Activated naive CD4-positive, alpha-beta T cell treated with anti-CD3 and anti-CD28 coated beads, Interleukin-2, amount 10 ng/mL, durations not matched to agents 7 days and 5 days (primary cell): Measurements from ENCODE around the gene C9orf43.
"Not testable (repeated sequence)": the region's sequence is repeated elsewhere in the genome, so short reads cannot be mapped to it uniquely, and the experiment has no call there.

Source experiments
- CTCF ChIA-PET: fragments of 350-600 bp; sonication (Branson Sonifier 250); formaldehyde crosslinking; loops from one replicate; lab custom pipeline; 2021; ENCODE audit warnings: antibody characterized with exemption; lab: Charles Lee
- DNase-seq: peaks from one replicate; pipeline ENCODE4 v3.0.0-alpha.2; 2020
- H3K27ac Mint-ChIP-seq: one replicate; pipeline ENCODE4 v1.8.0; 2021; ENCODE audit warnings: mild to moderate bottlenecking, moderate library complexity, mixed read lengths
- H3K27me3 Mint-ChIP-seq: one replicate; pipeline ENCODE4 v1.8.0; 2021; ENCODE audit warnings: mild to moderate bottlenecking, mixed read lengths
- H3K36me3 Mint-ChIP-seq: one replicate; pipeline ENCODE4 v1.8.0; 2021; ENCODE audit warnings: mixed read lengths
- H3K4me1 Mint-ChIP-seq: one replicate; pipeline ENCODE4 v1.8.0; 2021; ENCODE audit warnings: mixed read lengths
- H3K4me3 Mint-ChIP-seq: one replicate; pipeline ENCODE4 v1.8.0; 2021; ENCODE audit warnings: mild to moderate bottlenecking, moderate library complexity, mixed read lengths
- H3K9me3 Mint-ChIP-seq: one replicate; pipeline ENCODE4 v1.8.0; 2021; ENCODE audit warnings: mixed read lengths

Gene C9orf43

GRCh38 chr9:113375057-113376023, 35.2 kb upstream of the C9orf43 start:
- no peak for DNase-seq
- peaks cover 4% of the 10 kb centered on the region for H3K36me3 Mint-ChIP-seq
- peak overlapping the region; percentile 73 for H3K4me3 Mint-ChIP-seq
- no peaks in the 10 kb centered on the region for H3K9me3 Mint-ChIP-seq
- H3K27ac Mint-ChIP-seq, result peak overlapping the region; percentile 74
- H3K27me3 Mint-ChIP-seq, result no peaks in the 10 kb centered on the region
- peaks cover 10% of the 10 kb centered on the region for H3K4me1 Mint-ChIP-seq
- CTCF ChIA-PET, result interaction anchor here (0.6 to 0.9 kb wide), 2 partner anchors 25 to 29 kb away, joined by 3 read pairs; no protein-coding TSS in a partner anchor

- peak; percentile 86 for DNase-seq
- Mint-ChIP-seq H3K27ac (peak within 1 kb of the TSS; percentile 76), H3K4me3 (peak within 1 kb of the TSS; percentile 73), H3K27me3 (peaks cover 9% of the 10 kb centered on the region), H3K9me3 (no peaks in the 10 kb centered on the region), H3K4me1 (peaks cover 10% of the 10 kb centered on the region), H3K36me3 (peaks cover 4% of the 10 kb centered on the region)
- CTCF ChIA-PET, result interaction anchor here (0.9 kb wide), 1 partner anchor 23 kb away, joined by 3 read pairs; no protein-coding TSS in a partner anchor
Measured at GRCh38 chr9:113376634-113377567, 33.6 kb upstream of the C9orf43 start, which contains the start of gene HDHD3. HDHD3 (minus strand) TSS chr9:113376986; CDS start chr9:113374354, 2,632 bp downstream.

- CTCF ChIA-PET, result interaction anchor here (0.6 kb wide), 1 partner anchor 729 kb away, joined by 3 read pairs; no protein-coding TSS in a partner anchor
- H3K36me3 Mint-ChIP-seq, H3K27me3 Mint-ChIP-seq, H3K27ac Mint-ChIP-seq, DNase-seq, H3K9me3 Mint-ChIP-seq, H3K4me3 Mint-ChIP-seq, H3K4me1 Mint-ChIP-seq: not testable (repeated sequence)
Measured at GRCh38 chr9:113379094-113379828, 31.3 kb upstream of the C9orf43 start.

- H3K27me3 Mint-ChIP-seq, H3K36me3 Mint-ChIP-seq, H3K27ac Mint-ChIP-seq, H3K4me3 Mint-ChIP-seq, DNase-seq, H3K9me3 Mint-ChIP-seq, H3K4me1 Mint-ChIP-seq: not testable (repeated sequence)
- CTCF ChIA-PET, result interaction anchor here (0.6 kb wide), 1 partner anchor 203 kb away, joined by 3 read pairs; no protein-coding TSS in a partner anchor
Measured at GRCh38 chr9:113379829-113380210, 30.7 kb upstream of the C9orf43 start.

- peaks cover 2% of the 10 kb centered on the region for H3K36me3 Mint-ChIP-seq
- CTCF ChIA-PET, result no interaction called here
- H3K4me3 Mint-ChIP-seq, result no peak overlapping the region
- H3K9me3 Mint-ChIP-seq, result no peaks in the 10 kb centered on the region
- DNase-seq, result no peak
- no peak overlapping the region for H3K27ac Mint-ChIP-seq
- H3K4me1 Mint-ChIP-seq, result peaks cover 2% of the 10 kb centered on the region
- peaks cover 9% of the 10 kb centered on the region for H3K27me3 Mint-ChIP-seq
Measured at GRCh38 chr9:113380869-113381378, 29.6 kb upstream of the C9orf43 start.

GRCh38 chr9:113381441-113381840, 29.1 kb upstream of the C9orf43 start:
- H3K9me3 Mint-ChIP-seq, H3K4me1 Mint-ChIP-seq, H3K27me3 Mint-ChIP-seq, CTCF ChIA-PET, H3K36me3 Mint-ChIP-seq, H3K27ac Mint-ChIP-seq, DNase-seq, H3K4me3 Mint-ChIP-seq: not testable (repeated sequence)

GRCh38 chr9:113381909-113382411, 28.6 kb upstream of the C9orf43 start:
- H3K4me1 Mint-ChIP-seq, result peaks cover 2% of the 10 kb centered on the region
- no peak for DNase-seq
- CTCF ChIA-PET, result no interaction called here
- no peak overlapping the region for H3K27ac Mint-ChIP-seq
- H3K4me3 Mint-ChIP-seq, result no peak overlapping the region
- H3K36me3 Mint-ChIP-seq, result peaks cover 2% of the 10 kb centered on the region
- peaks cover 9% of the 10 kb centered on the region for H3K27me3 Mint-ChIP-seq
- no peaks in the 10 kb centered on the region for H3K9me3 Mint-ChIP-seq

GRCh38 chr9:113386571-113387393, 23.8 kb upstream of the C9orf43 start:
- H3K27ac Mint-ChIP-seq, result no peak overlapping the region

GRCh38 chr9:113387560-113388230, 22.9 kb upstream of the C9orf43 start:
- DNase-seq, result no peak
- Mint-ChIP-seq H3K27ac (no peak overlapping the region), H3K9me3 (no peaks in the 10 kb centered on the region), H3K36me3 (peaks cover 10% of the 10 kb centered on the region), H3K27me3 (no peaks in the 10 kb centered on the region), H3K4me3 (no peak overlapping the region), H3K4me1 (no peaks in the 10 kb centered on the region)
- CTCF ChIA-PET, result no interaction called here

More at GRCh38 chr9:113386571-113387393, 23.8 kb upstream of the C9orf43 start:
- H3K4me3 Mint-ChIP-seq, result no peak overlapping the region
- H3K9me3 Mint-ChIP-seq, result no peaks in the 10 kb centered on the region
- H3K27me3 Mint-ChIP-seq, result no peaks in the 10 kb centered on the region
- no peak for DNase-seq
- CTCF ChIA-PET, result interaction anchor here (2.0 kb wide), 1 partner anchor 16 kb away, joined by 4 read pairs; no protein-coding TSS in a partner anchor
- peaks cover 6% of the 10 kb centered on the region for H3K36me3 Mint-ChIP-seq
- H3K4me1 Mint-ChIP-seq, result no peaks in the 10 kb centered on the region

- no peak overlapping the region for H3K4me3 Mint-ChIP-seq
- H3K36me3 Mint-ChIP-seq, result peaks cover 14% of the 10 kb centered on the region
Measured at GRCh38 chr9:113388833-113389232, 21.7 kb upstream of the C9orf43 start.

GRCh38 chr9:113389451-113389850, 21.1 kb upstream of the C9orf43 start:
- peaks cover 14% of the 10 kb centered on the region for H3K36me3 Mint-ChIP-seq
- CTCF ChIA-PET, result no interaction called here

More at GRCh38 chr9:113388833-113389232, 21.7 kb upstream of the C9orf43 start:
- Mint-ChIP-seq H3K27me3 (no peaks in the 10 kb centered on the region), H3K27ac (no peak overlapping the region), H3K4me1 (no peaks in the 10 kb centered on the region), H3K9me3 (no peaks in the 10 kb centered on the region)
- CTCF ChIA-PET, result no interaction called here
- DNase-seq, result no peak

More at GRCh38 chr9:113389451-113389850, 21.1 kb upstream of the C9orf43 start:
- Mint-ChIP-seq H3K27ac (no peak overlapping the region), H3K4me1 (no peaks in the 10 kb centered on the region), H3K27me3 (no peaks in the 10 kb centered on the region), H3K9me3 (no peaks in the 10 kb centered on the region), H3K4me3 (no peak overlapping the region)
- DNase-seq, result no peak
